ENCODE data around the gene TLCD1.
"Not testable (repeated sequence)": the region's sequence is repeated elsewhere in the genome, so short reads cannot be mapped to it uniquely, and the experiment has no call there.

Gene TLCD1

GRCh38 chr17:28735913-28736769, 10.1 kb upstream of the TLCD1 start:
- DNase-seq (ENCODE audit: low read depth); H3K9me3 ChIP-seq (ENCODE audit: control insufficient read depth, low read length); H3K27me3 ChIP-seq (replicated peaks; ENCODE audit: control insufficient read depth, insufficient read depth, low read length); H3K4me3 ChIP-seq (ENCODE audit: low read length); H3K4me1 ChIP-seq (ENCODE audit: control insufficient read depth, insufficient read depth, low read length); H3K36me3 ChIP-seq (ENCODE audit: control insufficient read depth, insufficient read depth, low read length, severe bottlenecking); H3K9ac ChIP-seq (ENCODE audit: low read length): not testable (repeated sequence)

GRCh38 chr17:28735242-28735722, 9.2 kb upstream of the TLCD1 start:
- H3K9ac ChIP-seq (ENCODE audit: low read length): no peak overlapping the region
- no peaks in the 10 kb centered on the region for H3K27me3 ChIP-seq (replicated peaks; ENCODE audit: control insufficient read depth, insufficient read depth, low read length)
- no peaks in the 10 kb centered on the region for H3K9me3 ChIP-seq (ENCODE audit: control insufficient read depth, low read length)
- H3K4me3 ChIP-seq (ENCODE audit: low read length): no peak overlapping the region
- peaks cover 9% of the 10 kb centered on the region for H3K36me3 ChIP-seq (ENCODE audit: control insufficient read depth, insufficient read depth, low read length, severe bottlenecking)
- peak; percentile 42 for DNase-seq (ENCODE audit: low read depth)
- no peaks in the 10 kb centered on the region for H3K4me1 ChIP-seq (ENCODE audit: control insufficient read depth, insufficient read depth, low read length)

GRCh38 chr17:28734712-28735241, 8.7 kb upstream of the TLCD1 start:
- Histone ChIP-seq H3K4me3 (ENCODE audit: low read length) (no peak overlapping the region), H3K4me1 (ENCODE audit: control insufficient read depth, insufficient read depth, low read length) (no peaks in the 10 kb centered on the region), H3K36me3 (ENCODE audit: control insufficient read depth, insufficient read depth, low read length, severe bottlenecking) (peaks cover 9% of the 10 kb centered on the region), H3K9me3 (ENCODE audit: control insufficient read depth, low read length) (no peaks in the 10 kb centered on the region), H3K9ac (ENCODE audit: low read length) (no peak overlapping the region), H3K27me3 (replicated peaks; ENCODE audit: control insufficient read depth, insufficient read depth, low read length) (no peaks in the 10 kb centered on the region)
- DNase-seq (ENCODE audit: low read depth): no peak

GRCh38 chr17:28733346-28733745, 7.3 kb upstream of the TLCD1 start:
- DNase-seq (ENCODE audit: low read depth): no peak
- peaks cover 5% of the 10 kb centered on the region for H3K36me3 ChIP-seq (ENCODE audit: control insufficient read depth, insufficient read depth, low read length, severe bottlenecking)
- no peaks in the 10 kb centered on the region for H3K4me1 ChIP-seq (ENCODE audit: control insufficient read depth, insufficient read depth, low read length)
- no peaks in the 10 kb centered on the region for H3K9me3 ChIP-seq (ENCODE audit: control insufficient read depth, low read length)
- no peak overlapping the region for H3K4me3 ChIP-seq (ENCODE audit: low read length)
- H3K9ac ChIP-seq (ENCODE audit: low read length): no peak overlapping the region
- H3K27me3 ChIP-seq (replicated peaks; ENCODE audit: control insufficient read depth, insufficient read depth, low read length): no peaks in the 10 kb centered on the region

GRCh38 chr17:28729950-28730330, 3.9 kb upstream of the TLCD1 start:
- Histone ChIP-seq H3K27me3 (replicated peaks; ENCODE audit: control insufficient read depth, insufficient read depth, low read length) (no peaks in the 10 kb centered on the region), H3K36me3 (ENCODE audit: control insufficient read depth, insufficient read depth, low read length, severe bottlenecking) (peaks cover 5% of the 10 kb centered on the region), H3K9me3 (ENCODE audit: control insufficient read depth, low read length) (no peaks in the 10 kb centered on the region), H3K9ac (ENCODE audit: low read length) (no peak overlapping the region), H3K4me3 (ENCODE audit: low read length) (no peak overlapping the region), H3K4me1 (ENCODE audit: control insufficient read depth, insufficient read depth, low read length) (peaks cover 19% of the 10 kb centered on the region)
- no peak for DNase-seq (ENCODE audit: low read depth)

GRCh38 chr17:28728364-28729200, 2.5 kb upstream of the TLCD1 start, which contains the start of gene NEK8:
TSS of gene NEK8 (plus strand) at chr17:28728788. CDS start at chr17:28728814, 26 bp downstream.
- H3K9me3 ChIP-seq (ENCODE audit: control insufficient read depth, low read length): no peaks in the 10 kb centered on the region
- H3K27me3 ChIP-seq (replicated peaks; ENCODE audit: control insufficient read depth, insufficient read depth, low read length): no peaks in the 10 kb centered on the region
- peaks cover 29% of the 10 kb centered on the region for H3K4me1 ChIP-seq (ENCODE audit: control insufficient read depth, insufficient read depth, low read length)
- H3K9ac ChIP-seq (ENCODE audit: low read length): peak within 1 kb of the TSS; percentile 88
- peak; percentile 99 for DNase-seq (ENCODE audit: low read depth)
- H3K4me3 ChIP-seq (ENCODE audit: low read length): peak within 1 kb of the TSS; percentile 90
- peaks cover 14% of the 10 kb centered on the region for H3K36me3 ChIP-seq (ENCODE audit: control insufficient read depth, insufficient read depth, low read length, severe bottlenecking)

- Histone ChIP-seq H3K9me3 (ENCODE audit: control insufficient read depth, low read length) (no peaks in the 10 kb centered on the region), H3K9ac (ENCODE audit: low read length) (peak overlapping the region; percentile 88), H3K4me1 (ENCODE audit: control insufficient read depth, insufficient read depth, low read length) (peaks cover 44% of the 10 kb centered on the region), H3K4me3 (ENCODE audit: low read length) (peak overlapping the region; percentile 90), H3K27me3 (replicated peaks; ENCODE audit: control insufficient read depth, insufficient read depth, low read length) (no peaks in the 10 kb centered on the region), H3K36me3 (ENCODE audit: control insufficient read depth, insufficient read depth, low read length, severe bottlenecking) (peaks cover 31% of the 10 kb centered on the region)
- DNase-seq (ENCODE audit: low read depth): peak; percentile 98
These were observed 826 bp upstream of the TLCD1 start for GRCh38 chr17:28726627-28727491.

- H3K9me3 ChIP-seq (ENCODE audit: control insufficient read depth, low read length): no peaks in the 10 kb centered on the region
- H3K4me1 ChIP-seq (ENCODE audit: control insufficient read depth, insufficient read depth, low read length): peaks cover 53% of the 10 kb centered on the region
- H3K27me3 ChIP-seq (replicated peaks; ENCODE audit: control insufficient read depth, insufficient read depth, low read length): no peaks in the 10 kb centered on the region
- peaks cover 38% of the 10 kb centered on the region for H3K36me3 ChIP-seq (ENCODE audit: control insufficient read depth, insufficient read depth, low read length, severe bottlenecking)
- H3K9ac ChIP-seq (ENCODE audit: low read length): peak overlapping the region; percentile 95
- peak overlapping the region; percentile 90 for H3K4me3 ChIP-seq (ENCODE audit: low read length)
- DNase-seq (ENCODE audit: low read depth): no peak
These were observed 290 bp downstream of the TLCD1 start for GRCh38 chr17:28725660-28726225.

- H3K4me1 ChIP-seq (ENCODE audit: control insufficient read depth, insufficient read depth, low read length): peaks cover 53% of the 10 kb centered on the region
- H3K9me3 ChIP-seq (ENCODE audit: control insufficient read depth, low read length): no peaks in the 10 kb centered on the region
- DNase-seq (ENCODE audit: low read depth): peak; percentile 36
- H3K27me3 ChIP-seq (replicated peaks; ENCODE audit: control insufficient read depth, insufficient read depth, low read length): no peaks in the 10 kb centered on the region
- H3K36me3 ChIP-seq (ENCODE audit: control insufficient read depth, insufficient read depth, low read length, severe bottlenecking): peaks cover 38% of the 10 kb centered on the region
- H3K9ac ChIP-seq (ENCODE audit: low read length): peak overlapping the region; percentile 95
- H3K4me3 ChIP-seq (ENCODE audit: low read length): peak overlapping the region; percentile 90
These were observed 820 bp downstream of the TLCD1 start for GRCh38 chr17:28725166-28725659.

- Histone ChIP-seq H3K9ac (ENCODE audit: low read length) (peak overlapping the region; percentile 95), H3K36me3 (ENCODE audit: control insufficient read depth, insufficient read depth, low read length, severe bottlenecking) (peaks cover 38% of the 10 kb centered on the region), H3K4me3 (ENCODE audit: low read length) (peak overlapping the region; percentile 90), H3K27me3 (replicated peaks; ENCODE audit: control insufficient read depth, insufficient read depth, low read length) (no peaks in the 10 kb centered on the region), H3K4me1 (ENCODE audit: control insufficient read depth, insufficient read depth, low read length) (peaks cover 53% of the 10 kb centered on the region), H3K9me3 (ENCODE audit: control insufficient read depth, low read length) (no peaks in the 10 kb centered on the region)
- DNase-seq (ENCODE audit: low read depth): no peak
These were observed 1.4 kb downstream of the TLCD1 start for GRCh38 chr17:28724500-28725165.

All from adipocyte (in vitro differentiated cells).